ENCODE results near the gene GRM8. TPM values are rescaled to one million over a fixed set of nuclear protein-coding genes. Genes with fewer than 3 reads are reported as not detected.

GRM8 gene
- total and polyA plus RNA-seq, 8 donors = 0.25 to 2.8 (median 1.3) TPM; not detected in 4

- TF ChIP-seq POLR2AphosphoS5 (IDR thresholded peaks at IDR 0.05) (no peak), CTCF (IDR thresholded peaks at IDR 0.05) (no peak), POLR2A (IDR thresholded peaks at IDR 0.05) (no peak), EP300 (IDR thresholded peaks at IDR 0.05) (no peak)
- Histone ChIP-seq H3K36me3 (no peaks in the 10 kb centered on the region), H3K27ac (no peak overlapping the region), H3K4me3 (no peak overlapping the region), H3K27me3 (no peaks in the 10 kb centered on the region), H3K4me1 (no peaks in the 10 kb centered on the region), H3K9me3 (no peaks in the 10 kb centered on the region)
- intact Hi-C loops (cut with DNase I; ENCODE audit: low total_unique reads) = no loop called here
- DNase-seq = no peak
Measured at GRCh38 chr7:127137146-127137545, 115.6 kb downstream of the GRM8 start.

GRCh38 chr7:127135871-127136485, 116.8 kb downstream of the GRM8 start:
- Histone ChIP-seq H3K9me3 (no peaks in the 10 kb centered on the region), H3K27ac (no peak overlapping the region), H3K4me3 (no peak overlapping the region), H3K27me3 (no peaks in the 10 kb centered on the region), H3K4me1 (no peaks in the 10 kb centered on the region), H3K36me3 (no peaks in the 10 kb centered on the region)
- TF ChIP-seq POLR2AphosphoS5 (IDR thresholded peaks at IDR 0.05) (no peak), CTCF (IDR thresholded peaks at IDR 0.05) (no peak), POLR2A (IDR thresholded peaks at IDR 0.05) (no peak), EP300 (IDR thresholded peaks at IDR 0.05) (no peak)
- 80 to 92% (median 82%) methylated on average over 2 of the region's 2 CpGs for WGBS, 5 donors
- DNase-seq = no peak
- intact Hi-C loops (cut with DNase I; ENCODE audit: low total_unique reads) = no loop called here

GRCh38 chr7:127123220-127123619, 129.5 kb downstream of the GRM8 start:
- Histone ChIP-seq H3K9me3 (no peaks in the 10 kb centered on the region), H3K27me3 (no peaks in the 10 kb centered on the region), H3K27ac (no peak overlapping the region), H3K4me3 (no peak overlapping the region), H3K4me1 (no peaks in the 10 kb centered on the region), H3K36me3 (no peaks in the 10 kb centered on the region)
- TF ChIP-seq EP300 (IDR thresholded peaks at IDR 0.05) (no peak), CTCF (IDR thresholded peaks at IDR 0.05) (no peak), POLR2A (IDR thresholded peaks at IDR 0.05) (no peak), POLR2AphosphoS5 (IDR thresholded peaks at IDR 0.05) (no peak)
- DNase-seq = no peak
- intact Hi-C loops (cut with DNase I; ENCODE audit: low total_unique reads) = no loop called here
- WGBS, 5 donors = 46 to 58% (median 53%) methylated on average over 4 of the region's 4 CpGs

- no peak for DNase-seq
- WGBS, 5 donors = 50 to 67% (median 60%) methylated on average over 2 of the region's 2 CpGs
- no peaks in the 10 kb centered on the region for H3K36me3 ChIP-seq
- H3K27me3 ChIP-seq = no peaks in the 10 kb centered on the region
- no peaks in the 10 kb centered on the region for H3K4me1 ChIP-seq
- H3K4me3 ChIP-seq = no peak overlapping the region
- intact Hi-C loops (cut with DNase I; ENCODE audit: low total_unique reads) = no loop called here
- TF ChIP-seq CTCF (IDR thresholded peaks at IDR 0.05) (no peak), EP300 (IDR thresholded peaks at IDR 0.05) (no peak), POLR2A (IDR thresholded peaks at IDR 0.05) (no peak), POLR2AphosphoS5 (IDR thresholded peaks at IDR 0.05) (no peak)
- no peaks in the 10 kb centered on the region for H3K9me3 ChIP-seq
- H3K27ac ChIP-seq = no peak overlapping the region
Measured at GRCh38 chr7:127119517-127119916, 133.2 kb downstream of the GRM8 start.

Measured in stomach (tissue), 9 donors.